H1 (cell line): Measurements from ENCODE around the gene DCANP1. TPM values are rescaled to one million over a fixed set of nuclear protein-coding genes. Genes with fewer than 3 reads are reported as not detected.

Experiments used
- CBX5 ChIP-seq: fragments of 300-800, 300-1000 bp; sonication (generic); IDR thresholded peaks from 2 replicates; pipeline ENCODE4 v1.7.1; 2016; ENCODE audit warnings: antibody characterized with exemption, low read length, low read depth
- CEBPB ChIP-seq: IDR thresholded peaks from 2 replicates; pipeline ENCODE4 v1.6.1; 2012; ENCODE audit warnings: low read depth, low read length
- HDAC6 ChIP-seq: IDR thresholded peaks from one replicate; pipeline ENCODE4 v1.7.1; 2012; ENCODE audit warnings: low read depth, mild to moderate bottlenecking, inconsistent platforms, low read length, moderate library complexity
- RBBP5 ChIP-seq: IDR thresholded peaks from 2 replicates; pipeline ENCODE4 v1.7.1; 2012; ENCODE audit warnings: low read depth, mild to moderate bottlenecking, inconsistent platforms, low read length, moderate library complexity, borderline replicate concordance
- SP2 ChIP-seq: IDR thresholded peaks from 2 replicates; pipeline ENCODE4 v1.6.1; 2012; ENCODE audit warnings: mild to moderate bottlenecking, low read length, inconsistent platforms
- TEAD4 ChIP-seq: IDR thresholded peaks from 2 replicates; pipeline ENCODE4 v1.6.1; 2012; ENCODE audit warnings: low read depth, low read length, inconsistent platforms, mixed read lengths
- YY1 ChIP-seq: IDR thresholded peaks from 2 replicates; pipeline ENCODE4 v1.6.1; 2011; ENCODE audit warnings: low read depth, mild to moderate bottlenecking, low read length
- polyA plus RNA-seq, 7 experiments: library from polyadenylated mRNA; depleted of rRNA in 3 of 7; stranded (reverse) in 5 of 7; unstranded in 2 of 7; fragments of >200 nt in 5 of 7; fragments of 200-250 nt in 2 of 7; gene quantifications; 1 replicate in 5 of 7; 2 replicates in 1 of 7; 4 replicates in 1 of 7; pipeline versions ENCODE4 v1.2.1 to v1.2.3, GENCODE V29; 2011 to 2013; ENCODE audit warnings: missing spikeins in 2 of 7, mixed read lengths in 2 of 7
- total RNA-seq: library from RNA; stranded (reverse); fragmentation: NEBNext Ultra II Directional; extraction: Animal tissue kit (Norgen Biotek cat#: 25700); gene quantifications from 2 replicates; pipeline ENCODE4 v1.2.1, GENCODE V29; 2021
- TF ChIP-seq, protein P1 (sequence below): IDR thresholded peaks from 2 replicates; pipeline ENCODE4 v1.6.1; 2011; ENCODE audit warnings: low read length, improper control_type of control experiment

Gene DCANP1
- total and polyA plus RNA-seq, 2 of the 8 experiments (the other 6 are each of a cell fraction or from before 2014, with no cell fraction given), result not detected

DNA sequence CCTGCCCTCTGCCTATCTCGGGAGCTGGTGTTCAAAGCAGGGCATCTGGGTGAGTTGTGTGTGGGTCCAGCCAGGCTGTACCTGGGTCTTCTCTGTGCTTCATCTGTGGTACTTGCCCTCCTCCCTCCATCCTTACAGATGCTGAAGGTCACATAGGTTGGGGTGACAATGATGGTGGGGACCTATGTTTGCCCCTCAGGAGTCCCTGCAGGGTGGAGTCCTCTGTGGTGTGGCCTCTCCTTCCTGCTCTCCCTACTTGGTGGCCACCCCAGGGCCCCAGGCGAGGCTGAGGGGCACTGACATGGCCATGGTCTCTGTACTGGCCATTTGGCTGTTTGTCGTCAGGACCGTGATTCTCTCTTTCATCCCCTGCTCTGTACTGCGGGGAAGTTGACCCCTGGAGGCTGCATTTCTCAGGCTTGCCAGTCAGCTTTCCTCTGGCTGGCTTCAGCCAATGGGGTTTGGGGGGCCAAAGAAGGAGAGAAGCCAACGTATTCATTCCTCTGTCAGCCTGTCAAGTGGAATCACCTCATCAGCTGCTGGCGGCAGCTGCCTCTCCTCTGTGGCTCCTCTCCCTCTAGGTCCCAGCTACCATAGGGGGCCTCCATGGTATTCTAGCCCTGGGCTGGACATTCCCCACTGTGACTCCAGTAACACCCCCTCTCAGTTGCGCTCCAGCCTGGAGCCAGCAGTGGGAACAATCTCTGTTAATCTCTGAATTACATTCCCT is 4.6 kb downstream of the DCANP1 start (continued):
- no peak for TF ChIP-seq RBBP5
- no peak for TF ChIP-seq YY1
- no peak for TF ChIP-seq CEBPB
- TF ChIP-seq CBX5, result no peak
- TF ChIP-seq SP2, result no peak
- no peak for TF ChIP-seq TEAD4
- TF ChIP-seq, protein P1, sequence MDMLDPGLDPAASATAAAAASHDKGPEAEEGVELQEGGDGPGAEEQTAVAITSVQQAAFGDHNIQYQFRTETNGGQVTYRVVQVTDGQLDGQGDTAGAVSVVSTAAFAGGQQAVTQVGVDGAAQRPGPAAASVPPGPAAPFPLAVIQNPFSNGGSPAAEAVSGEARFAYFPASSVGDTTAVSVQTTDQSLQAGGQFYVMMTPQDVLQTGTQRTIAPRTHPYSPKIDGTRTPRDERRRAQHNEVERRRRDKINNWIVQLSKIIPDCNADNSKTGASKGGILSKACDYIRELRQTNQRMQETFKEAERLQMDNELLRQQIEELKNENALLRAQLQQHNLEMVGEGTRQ, result no peak
- TF ChIP-seq HDAC6, result no peak
